HL-60 (cell line): ENCODE data around the gene RBM5.

Experiments used
- CTCF ChIP-seq: IDR thresholded peaks from one replicate; pipeline ENCODE4 v1.5.1; 2011; ENCODE audit warnings: low read length, control low read depth, inconsistent platforms; ENCODE audit not compliant: insufficient read depth
- POLR2AphosphoS5 ChIP-seq: IDR thresholded peaks from 2 replicates; pipeline ENCODE4 v1.6.1; 2012; ENCODE audit warnings: low read depth

GRCh38 chr3:50044976-50045375 lies 43.7 kb upstream of the RBM5 start:
- no peak for TF ChIP-seq POLR2AphosphoS5
- TF ChIP-seq CTCF = no peak
